Coronary artery (tissue), 2 donors: ENCODE results near the gene NECTIN2.

ENCODE experiments used
- DNase-seq: peaks from one replicate; pipeline ENCODE4 v3.0.0-alpha.2; 2017; ENCODE audit warnings: low spot score
- H3K27ac ChIP-seq, 2 donors: fragments of 200-600 bp; sonication (generic); one replicate each; pipeline ENCODE4 v1.5.1; 2016 to 2019
- H3K4me3 ChIP-seq: fragments of 200-600 bp; sonication (generic); 2 replicates; pipeline ENCODE4 v1.5.1; 2016; ENCODE audit warnings: mild to moderate bottlenecking, moderate library complexity
- TF ChIP-seq, protein P1 (sequence below): fragments of 200-600 bp; sonication (generic); IDR thresholded peaks from one replicate; pipeline ENCODE4 v1.5.1; 2019; ENCODE audit warnings: antibody characterized with exemption

The NECTIN2 gene

DNA sequence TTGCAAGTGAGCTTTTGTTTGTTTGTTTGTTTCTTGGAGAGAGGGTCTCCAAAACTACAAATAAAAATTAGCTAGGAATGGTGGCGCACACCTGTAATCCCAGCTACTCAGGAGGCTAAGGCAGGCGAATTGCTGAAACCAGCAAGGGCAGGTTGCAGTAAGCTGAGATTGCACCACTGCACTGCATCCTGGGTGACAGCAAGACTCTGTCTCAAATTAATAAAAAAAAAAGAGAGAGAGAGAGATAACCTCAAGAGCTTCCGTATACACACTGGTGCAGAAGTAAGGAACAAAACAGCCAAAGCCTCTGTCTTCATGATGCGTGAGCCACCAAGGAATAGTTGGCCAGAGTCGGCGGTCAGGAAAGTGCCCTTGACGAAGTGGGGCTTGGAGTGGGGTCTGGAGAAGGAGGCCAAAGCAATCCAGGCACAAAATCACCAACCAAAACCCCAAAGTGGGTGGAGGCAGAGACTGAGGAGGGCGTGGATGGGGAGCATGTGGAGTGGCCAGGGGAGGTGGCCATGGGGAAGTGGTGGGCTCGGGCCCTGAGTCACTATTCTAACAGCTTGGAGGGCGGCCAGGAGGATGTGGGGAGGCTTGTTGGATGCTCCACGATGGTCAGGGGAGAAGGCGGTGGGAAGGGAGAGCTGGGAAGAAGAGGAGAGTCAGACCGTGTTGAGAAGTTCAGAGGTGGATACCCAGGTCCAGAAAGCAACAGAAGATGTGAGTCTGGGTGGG is 23.8 kb downstream of the NECTIN2 start:
- Histone ChIP-seq H3K27ac (peak overlapping the region in 1 of 2 donors; percentile 56), H3K4me3 (no peak overlapping the region)
- TF ChIP-seq, protein P1, sequence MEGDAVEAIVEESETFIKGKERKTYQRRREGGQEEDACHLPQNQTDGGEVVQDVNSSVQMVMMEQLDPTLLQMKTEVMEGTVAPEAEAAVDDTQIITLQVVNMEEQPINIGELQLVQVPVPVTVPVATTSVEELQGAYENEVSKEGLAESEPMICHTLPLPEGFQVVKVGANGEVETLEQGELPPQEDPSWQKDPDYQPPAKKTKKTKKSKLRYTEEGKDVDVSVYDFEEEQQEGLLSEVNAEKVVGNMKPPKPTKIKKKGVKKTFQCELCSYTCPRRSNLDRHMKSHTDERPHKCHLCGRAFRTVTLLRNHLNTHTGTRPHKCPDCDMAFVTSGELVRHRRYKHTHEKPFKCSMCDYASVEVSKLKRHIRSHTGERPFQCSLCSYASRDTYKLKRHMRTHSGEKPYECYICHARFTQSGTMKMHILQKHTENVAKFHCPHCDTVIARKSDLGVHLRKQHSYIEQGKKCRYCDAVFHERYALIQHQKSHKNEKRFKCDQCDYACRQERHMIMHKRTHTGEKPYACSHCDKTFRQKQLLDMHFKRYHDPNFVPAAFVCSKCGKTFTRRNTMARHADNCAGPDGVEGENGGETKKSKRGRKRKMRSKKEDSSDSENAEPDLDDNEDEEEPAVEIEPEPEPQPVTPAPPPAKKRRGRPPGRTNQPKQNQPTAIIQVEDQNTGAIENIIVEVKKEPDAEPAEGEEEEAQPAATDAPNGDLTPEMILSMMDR, result no peak
- no peak for DNase-seq

DNA sequence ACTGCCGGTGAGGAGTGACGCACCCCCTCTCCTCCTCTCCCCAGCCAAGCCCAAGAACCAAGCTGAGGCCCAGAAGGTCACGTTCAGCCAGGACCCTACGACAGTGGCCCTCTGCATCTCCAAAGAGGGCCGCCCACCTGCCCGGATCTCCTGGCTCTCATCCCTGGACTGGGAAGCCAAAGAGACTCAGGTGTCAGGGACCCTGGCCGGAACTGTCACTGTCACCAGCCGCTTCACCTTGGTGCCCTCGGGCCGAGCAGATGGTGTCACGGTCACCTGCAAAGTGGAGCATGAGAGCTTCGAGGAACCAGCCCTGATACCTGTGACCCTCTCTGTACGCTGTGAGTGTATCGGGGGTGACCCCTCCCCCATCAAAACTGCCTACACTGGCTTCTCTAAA is 25.7 kb downstream of the NECTIN2 start:
- Histone ChIP-seq H3K4me3 (no peak overlapping the region), H3K27ac (no peak overlapping the region)
- DNase-seq, result no peak
- TF ChIP-seq, protein P1, result no peak

DNA sequence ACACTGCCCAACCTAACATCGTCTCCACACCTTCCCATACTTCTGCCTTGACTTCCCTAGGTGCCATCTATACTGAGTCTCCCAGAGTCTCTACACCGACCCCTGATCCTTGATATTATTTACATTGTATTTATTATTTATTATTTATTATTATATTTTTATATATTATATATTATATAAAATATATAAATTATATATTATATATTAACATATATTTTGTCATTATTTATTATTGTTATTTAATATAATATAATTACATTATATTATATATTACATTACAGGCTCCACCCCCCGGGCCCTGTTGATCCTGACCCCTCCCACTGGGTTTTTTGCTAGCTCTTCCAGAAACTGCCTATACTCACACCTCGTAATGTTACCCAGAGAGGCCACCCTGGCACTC is 26.6 kb downstream of the NECTIN2 start:
- H3K4me3 ChIP-seq, result no peak overlapping the region
- DNase-seq, result no peak
- TF ChIP-seq, protein P1, result no peak
- H3K27ac ChIP-seq, result no peak overlapping the region

DNA sequence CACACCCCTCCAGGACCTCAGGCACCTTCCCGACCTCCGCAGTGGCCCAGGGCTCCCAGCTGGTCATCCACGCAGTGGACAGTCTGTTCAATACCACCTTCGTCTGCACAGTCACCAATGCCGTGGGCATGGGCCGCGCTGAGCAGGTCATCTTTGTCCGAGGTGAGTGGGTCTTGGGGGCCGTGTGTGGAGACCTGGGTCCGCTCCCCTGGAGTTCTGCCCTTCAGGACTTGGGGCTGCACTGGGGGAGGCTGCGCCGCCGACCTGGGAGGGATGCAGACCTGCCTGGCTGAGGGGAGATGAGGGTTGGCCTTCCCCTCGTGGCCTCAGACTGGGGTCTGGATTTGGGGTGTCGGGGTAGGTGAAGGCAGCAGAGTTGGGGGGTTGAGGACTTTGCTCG is 28.2 kb downstream of the NECTIN2 start:
- TF ChIP-seq, protein P1, result no peak
- H3K4me3 ChIP-seq, result no peak overlapping the region
- DNase-seq, result no peak
- no peak overlapping the region for H3K27ac ChIP-seq

DNA sequence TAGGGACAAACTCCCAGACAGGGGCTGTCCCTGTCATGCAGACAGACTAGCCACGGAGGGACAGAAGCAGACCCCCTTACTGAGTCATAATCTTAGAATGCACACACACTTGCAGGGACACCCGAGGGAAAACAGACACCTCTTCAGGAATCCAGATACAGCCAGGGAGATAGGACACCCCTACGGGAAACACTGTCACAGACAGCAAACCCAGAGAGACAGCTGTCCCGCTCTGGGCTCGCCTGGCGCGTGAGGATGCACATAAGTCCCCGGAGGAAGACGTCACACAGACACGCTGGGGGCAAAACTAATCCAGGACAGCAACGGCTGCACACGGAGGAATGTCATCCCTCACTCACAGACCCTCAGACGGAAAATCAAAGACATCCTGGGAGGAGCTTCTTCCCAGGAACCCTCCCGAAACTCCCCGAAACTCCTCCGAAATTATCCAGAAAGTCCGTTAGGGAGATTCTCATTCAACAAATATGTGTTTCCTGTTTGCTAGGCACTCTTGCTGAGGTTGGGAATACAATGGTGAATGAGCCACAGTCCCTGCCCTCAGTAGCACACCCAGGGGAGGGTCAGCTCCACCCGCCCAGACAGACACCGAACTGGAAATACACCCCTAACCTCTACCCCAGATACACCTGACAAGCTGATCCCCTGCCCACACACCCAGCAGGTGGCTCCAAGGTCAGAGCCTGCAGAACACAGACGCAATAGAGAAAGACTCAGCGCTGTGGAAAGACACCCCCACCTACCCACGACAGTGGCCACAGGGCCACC is 29.8 kb downstream of the NECTIN2 start:
- H3K4me3 ChIP-seq, result no peak overlapping the region
- TF ChIP-seq, protein P1, result no peak
- no peak overlapping the region for H3K27ac ChIP-seq
- no peak for DNase-seq

DNA sequence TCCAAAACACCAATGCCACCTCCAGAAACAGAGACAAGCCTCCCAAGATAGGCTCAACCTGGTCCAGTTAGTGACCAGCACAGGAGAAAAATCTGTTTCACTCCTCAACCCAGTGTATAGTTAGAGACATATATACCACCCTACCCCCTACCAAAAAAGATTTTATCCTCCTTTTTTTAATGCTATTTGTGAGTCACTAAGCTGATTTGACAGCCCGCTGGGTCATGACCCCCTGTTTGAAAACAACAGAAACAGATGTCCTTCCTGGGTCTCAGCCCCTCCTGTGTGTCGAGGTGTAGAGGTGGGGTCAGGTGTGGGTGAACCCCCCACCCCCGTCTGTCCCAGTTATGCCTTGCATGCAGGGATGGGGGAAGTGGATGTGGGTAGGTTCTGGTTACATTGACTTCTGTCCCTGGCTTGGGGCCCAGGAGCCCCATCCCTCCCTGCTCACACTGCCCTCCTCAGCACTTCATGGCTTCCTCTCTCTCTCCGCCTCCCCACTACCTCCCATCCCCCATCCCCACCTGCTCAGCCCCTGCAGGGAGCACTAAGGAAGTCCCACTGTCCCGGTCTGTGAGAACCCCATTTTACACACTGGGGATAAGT is 30.9 kb downstream of the NECTIN2 start:
- DNase-seq, result no peak
- H3K4me3 ChIP-seq, result no peak overlapping the region
- TF ChIP-seq, protein P1, result no peak
- H3K27ac ChIP-seq, result no peak overlapping the region
